Measurements from ENCODE around the gene STPG4. TPM values are rescaled to one million over a fixed set of nuclear protein-coding genes. Genes with fewer than 3 reads are reported as not detected.

STPG4 gene
- total RNA-seq, 6 experiments from 2014 or later, result 0.19 to 0.40 (median 0.25) TPM; not detected in 3

DNA sequence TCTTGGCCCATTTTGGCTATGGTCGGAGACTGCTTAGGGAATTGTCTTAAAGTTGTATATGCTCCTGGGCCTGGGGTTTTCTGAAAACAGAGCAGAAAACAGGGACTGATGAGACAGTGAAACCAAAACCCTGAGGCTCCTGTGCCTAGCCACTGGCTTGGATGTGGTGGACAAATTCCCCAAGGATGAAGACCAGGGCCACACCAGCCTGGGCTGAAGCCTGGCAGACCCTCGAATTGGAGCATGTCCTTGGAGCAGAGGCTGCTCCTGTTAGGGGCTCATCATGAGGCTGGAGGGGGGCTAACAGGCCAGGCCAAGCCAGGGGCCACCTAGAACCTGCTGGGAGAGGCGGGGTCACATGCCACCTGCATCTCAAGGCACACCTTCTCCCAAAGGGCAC lies 68.1 kb downstream of the STPG4 start:
- H3K27ac Mint-ChIP-seq, result no peak overlapping the region
- H3K4me1 Mint-ChIP-seq (ENCODE audit: low read depth), result peaks cover 55% of the 10 kb centered on the region

GRCh38 chr2:47086571-47086970 lies 68.5 kb downstream of the STPG4 start:
- Mint-ChIP-seq H3K36me3 (ENCODE audit: low read depth) (no peaks in the 10 kb centered on the region), H3K4me1 (ENCODE audit: low read depth) (peaks cover 50% of the 10 kb centered on the region), H3K27ac (no peak overlapping the region), H3K27me3 (ENCODE audit: insufficient read depth) (peaks cover 3% of the 10 kb centered on the region; the same call in 1 of the 2 replicates), H3K9me3 (no peaks in the 10 kb centered on the region), H3K4me3 (no peak overlapping the region)
- no peak for TF ChIP-seq CTCF (IDR thresholded peaks at IDR 0.05)
- no peak for DNase-seq

More for the DNA sequence above, 68.1 kb downstream of the STPG4 start:
- Mint-ChIP-seq H3K36me3 (ENCODE audit: low read depth) (no peaks in the 10 kb centered on the region), H3K27me3 (ENCODE audit: insufficient read depth) (peaks cover 3% of the 10 kb centered on the region; the same call in 1 of the 2 replicates), H3K4me3 (no peak overlapping the region), H3K9me3 (no peaks in the 10 kb centered on the region)
- DNase-seq, result no peak
- TF ChIP-seq CTCF (IDR thresholded peaks at IDR 0.05), result no peak

- Mint-ChIP-seq H3K4me3 (no peak overlapping the region), H3K27me3 (ENCODE audit: insufficient read depth) (peaks cover 3% of the 10 kb centered on the region; the same call in 1 of the 2 replicates), H3K36me3 (ENCODE audit: low read depth) (no peaks in the 10 kb centered on the region), H3K9me3 (no peaks in the 10 kb centered on the region), H3K27ac (no peak overlapping the region), H3K4me1 (ENCODE audit: low read depth) (peaks cover 45% of the 10 kb centered on the region)
- TF ChIP-seq CTCF (IDR thresholded peaks at IDR 0.05), result no peak
- no peak for DNase-seq
Measured at GRCh38 chr2:47086054-47086471, 69.0 kb downstream of the STPG4 start.

DNA sequence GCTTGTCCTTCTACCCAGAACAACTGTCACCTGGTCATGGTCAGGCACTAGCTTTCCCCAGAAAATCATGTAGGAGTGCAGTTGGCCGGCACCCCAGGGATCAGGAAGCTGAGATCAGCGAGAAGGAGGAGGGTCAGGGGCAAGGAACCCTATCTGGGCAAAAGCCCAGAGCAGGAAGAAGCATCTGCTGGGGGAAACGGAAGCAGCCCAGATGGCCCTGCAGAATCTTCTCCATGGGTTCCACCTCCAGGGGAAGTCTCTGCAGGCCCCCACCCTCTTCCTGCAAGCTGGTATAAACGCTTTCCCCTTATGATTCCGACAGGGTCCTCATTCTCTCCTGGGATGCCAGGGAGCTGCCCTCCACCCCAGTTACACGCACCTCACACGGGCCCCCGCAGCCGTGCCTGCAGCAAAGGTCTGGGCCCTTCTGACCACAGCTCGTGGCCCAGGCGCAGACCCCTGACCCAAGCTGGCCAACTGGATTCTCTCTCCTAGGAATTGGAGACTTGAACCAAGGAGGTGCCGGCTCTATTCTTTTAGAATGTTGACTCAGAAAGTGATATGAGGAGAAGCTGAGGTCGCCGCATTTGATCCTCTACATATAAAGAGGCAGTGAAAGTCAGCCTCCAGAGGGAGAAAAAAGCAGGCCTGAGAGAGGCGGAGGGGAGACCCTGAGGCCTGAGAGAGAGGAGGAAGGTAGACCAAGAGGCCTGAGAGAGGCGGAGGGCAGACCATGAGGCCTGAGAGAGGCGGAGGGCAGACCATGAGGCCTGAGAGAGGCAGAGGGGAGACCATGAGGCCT lies 71.0 kb downstream of the STPG4 start:
- no peak for DNase-seq
- Mint-ChIP-seq H3K27me3 (ENCODE audit: insufficient read depth) (peaks cover 3% of the 10 kb centered on the region), H3K4me3 (no peak overlapping the region), H3K27ac (no peak overlapping the region; the same call in 1 of the 2 replicates), H3K36me3 (ENCODE audit: low read depth) (no peaks in the 10 kb centered on the region), H3K4me1 (ENCODE audit: low read depth) (peaks cover 36% of the 10 kb centered on the region), H3K9me3 (no peaks in the 10 kb centered on the region)
- no peak for TF ChIP-seq CTCF (IDR thresholded peaks at IDR 0.05)

DNA sequence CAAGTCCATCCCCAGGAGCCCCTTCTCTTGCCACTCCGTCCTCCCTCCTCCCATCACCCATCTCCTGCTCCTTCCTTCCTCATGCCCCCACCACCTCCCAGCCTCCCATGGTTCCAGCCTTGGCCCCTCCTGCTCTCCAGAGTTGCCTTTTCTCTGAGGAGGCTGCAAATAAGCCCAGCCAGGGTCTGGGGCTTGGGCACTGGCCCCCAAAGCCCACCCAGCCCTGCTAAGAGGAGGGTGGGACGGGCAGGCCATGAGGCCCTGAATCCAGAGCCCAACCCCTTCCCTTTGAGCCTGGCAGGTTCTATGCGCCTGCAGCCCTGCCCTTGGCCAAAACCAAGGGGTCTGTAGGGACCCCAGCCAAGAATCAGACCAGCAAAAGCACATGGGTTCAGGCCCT lies 71.6 kb downstream of the STPG4 start:
- Mint-ChIP-seq H3K4me3 (no peak overlapping the region), H3K27me3 (ENCODE audit: insufficient read depth) (peaks cover 3% of the 10 kb centered on the region), H3K9me3 (no peaks in the 10 kb centered on the region), H3K36me3 (ENCODE audit: low read depth) (peaks cover 4% of the 10 kb centered on the region; the same call in 1 of the 2 replicates), H3K27ac (no peak overlapping the region), H3K4me1 (ENCODE audit: low read depth) (peaks cover 35% of the 10 kb centered on the region)
- TF ChIP-seq CTCF (IDR thresholded peaks at IDR 0.05), result no peak
- DNase-seq, result no peak
